ENCODE measurements around the gene PPP2R2D.
"Not testable (repeated sequence)": the region's sequence is repeated elsewhere in the genome, so short reads cannot be mapped to it uniquely, and the experiment has no call there.

PPP2R2D gene

DNA sequence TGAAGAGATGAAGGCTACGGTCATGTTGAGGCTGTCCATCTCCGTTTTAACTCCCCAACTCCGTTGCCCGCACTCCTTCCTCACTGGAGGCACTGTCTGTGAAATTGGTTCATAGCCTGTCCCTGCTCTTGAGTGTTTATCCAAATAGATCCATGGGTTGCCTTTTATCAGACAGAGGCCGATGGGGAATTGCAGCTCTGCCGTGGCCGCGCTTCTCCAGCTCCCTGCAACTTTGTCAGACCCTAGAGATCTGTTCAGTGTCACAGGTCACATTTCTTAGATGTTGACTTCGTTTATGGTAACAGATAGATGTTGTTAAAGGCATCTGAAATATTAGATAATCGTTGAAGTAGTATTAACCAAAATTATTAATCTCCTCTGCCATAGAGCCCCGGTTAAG lies 14.7 kb downstream of the PPP2R2D start:
- TF ChIP-seq, protein P1, sequence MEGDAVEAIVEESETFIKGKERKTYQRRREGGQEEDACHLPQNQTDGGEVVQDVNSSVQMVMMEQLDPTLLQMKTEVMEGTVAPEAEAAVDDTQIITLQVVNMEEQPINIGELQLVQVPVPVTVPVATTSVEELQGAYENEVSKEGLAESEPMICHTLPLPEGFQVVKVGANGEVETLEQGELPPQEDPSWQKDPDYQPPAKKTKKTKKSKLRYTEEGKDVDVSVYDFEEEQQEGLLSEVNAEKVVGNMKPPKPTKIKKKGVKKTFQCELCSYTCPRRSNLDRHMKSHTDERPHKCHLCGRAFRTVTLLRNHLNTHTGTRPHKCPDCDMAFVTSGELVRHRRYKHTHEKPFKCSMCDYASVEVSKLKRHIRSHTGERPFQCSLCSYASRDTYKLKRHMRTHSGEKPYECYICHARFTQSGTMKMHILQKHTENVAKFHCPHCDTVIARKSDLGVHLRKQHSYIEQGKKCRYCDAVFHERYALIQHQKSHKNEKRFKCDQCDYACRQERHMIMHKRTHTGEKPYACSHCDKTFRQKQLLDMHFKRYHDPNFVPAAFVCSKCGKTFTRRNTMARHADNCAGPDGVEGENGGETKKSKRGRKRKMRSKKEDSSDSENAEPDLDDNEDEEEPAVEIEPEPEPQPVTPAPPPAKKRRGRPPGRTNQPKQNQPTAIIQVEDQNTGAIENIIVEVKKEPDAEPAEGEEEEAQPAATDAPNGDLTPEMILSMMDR (IDR thresholded peaks at IDR 0.05; ENCODE audit: insufficient read depth, low read length, poor library complexity, severe bottlenecking), result no peak
- Histone ChIP-seq H3K27me3 (replicated peaks; ENCODE audit: control insufficient read depth, insufficient read depth, low read length) (no peaks in the 10 kb centered on the region), H3K36me3 (ENCODE audit: control insufficient read depth, insufficient read depth, low read length) (peaks cover 2% of the 10 kb centered on the region), H3K4me3 (replicated peaks; ENCODE audit: low read depth, low read length) (no peak overlapping the region)
- no peak for DNase-seq (ENCODE audit: extremely low read depth, insufficient read length)

DNA sequence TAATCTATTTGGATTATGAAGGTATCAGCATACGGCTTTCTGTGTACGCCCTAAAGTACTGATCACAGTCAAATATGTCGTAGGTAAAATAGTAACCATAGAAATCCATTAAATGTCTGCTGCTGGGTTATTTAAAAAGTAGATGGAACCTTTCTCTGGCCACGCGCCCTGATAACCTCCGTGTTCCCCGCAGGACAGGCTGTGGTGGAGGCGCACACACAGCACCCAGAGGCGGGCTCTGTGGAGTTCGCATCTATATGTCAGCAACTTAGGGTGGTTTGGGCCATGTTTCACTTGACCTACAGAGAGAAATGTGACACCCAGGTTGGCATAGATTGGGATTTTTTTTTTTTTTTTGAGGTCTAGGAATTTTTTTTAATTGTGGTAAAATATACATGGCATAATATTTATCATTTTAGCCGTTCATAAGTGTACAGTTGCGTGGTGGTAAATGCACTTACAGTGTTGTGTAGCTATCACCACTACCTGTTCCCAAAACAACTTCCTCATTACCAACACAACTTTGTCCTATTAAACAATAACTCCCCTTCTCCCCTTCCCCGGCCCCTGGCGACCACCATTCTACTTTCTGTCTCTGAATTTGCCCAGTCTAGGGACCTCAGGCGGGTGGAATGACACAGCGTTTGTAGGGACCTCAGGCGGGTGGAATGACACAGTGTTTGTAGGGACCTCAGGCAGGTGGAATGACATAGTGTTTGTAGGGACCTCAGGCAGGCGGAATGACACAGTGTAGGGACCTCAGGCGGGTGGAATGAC lies 15.4 kb downstream of the PPP2R2D start:
- no peaks in the 10 kb centered on the region for H3K27me3 ChIP-seq (replicated peaks; ENCODE audit: control insufficient read depth, insufficient read depth, low read length)
- peaks cover 2% of the 10 kb centered on the region for H3K36me3 ChIP-seq (ENCODE audit: control insufficient read depth, insufficient read depth, low read length)
- TF ChIP-seq, protein P1 (IDR thresholded peaks at IDR 0.05; ENCODE audit: insufficient read depth, low read length, poor library complexity, severe bottlenecking), result no peak
- H3K4me3 ChIP-seq (replicated peaks; ENCODE audit: low read depth, low read length), result no peak overlapping the region
- DNase-seq (ENCODE audit: extremely low read depth, insufficient read length), result no peak

DNA sequence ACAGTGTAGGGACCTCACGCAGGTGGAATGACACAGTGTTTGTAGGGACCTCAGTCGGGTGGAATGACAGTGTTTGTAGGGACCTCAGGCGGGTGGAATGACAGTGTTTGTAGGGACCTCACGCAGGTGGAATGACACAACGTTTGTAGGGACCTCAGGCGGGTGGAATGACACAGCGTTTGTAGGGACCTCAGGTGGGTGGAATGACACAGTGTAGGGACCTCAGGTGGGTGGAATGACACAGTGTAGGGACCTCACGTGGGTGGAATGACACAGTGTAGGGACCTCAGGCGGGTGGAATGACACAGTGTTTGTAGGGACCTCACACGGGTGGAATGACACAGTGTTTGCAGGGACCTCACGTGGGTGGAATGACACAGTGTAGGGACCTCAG lies 16.0 kb downstream of the PPP2R2D start:
- H3K36me3 ChIP-seq (ENCODE audit: control insufficient read depth, insufficient read depth, low read length); DNase-seq (ENCODE audit: extremely low read depth, insufficient read length); H3K4me3 ChIP-seq (replicated peaks; ENCODE audit: low read depth, low read length); H3K27me3 ChIP-seq (replicated peaks; ENCODE audit: control insufficient read depth, insufficient read depth, low read length): not testable (repeated sequence)

DNA sequence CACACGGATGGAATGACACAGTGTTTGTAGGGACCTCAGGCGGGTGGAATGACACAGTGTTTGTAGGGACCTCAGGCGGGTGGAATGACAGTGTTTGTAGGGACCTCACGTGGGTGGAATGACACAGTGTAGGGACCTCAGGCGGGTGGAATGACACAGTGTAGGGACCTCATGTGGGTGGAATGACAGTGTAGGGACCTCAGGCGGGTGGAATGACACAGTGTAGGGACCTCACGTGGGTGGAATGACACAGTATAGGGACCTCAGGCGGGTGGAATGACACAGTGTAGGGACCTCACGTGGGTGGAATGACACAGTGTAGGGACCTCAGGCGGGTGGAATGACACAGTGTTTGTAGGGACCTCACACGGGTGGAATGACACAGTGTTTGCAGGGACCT lies 16.7 kb downstream of the PPP2R2D start:
- not testable (repeated sequence) for H3K36me3 ChIP-seq (ENCODE audit: control insufficient read depth, insufficient read depth, low read length); DNase-seq (ENCODE audit: extremely low read depth, insufficient read length); H3K27me3 ChIP-seq (replicated peaks; ENCODE audit: control insufficient read depth, insufficient read depth, low read length); H3K4me3 ChIP-seq (replicated peaks; ENCODE audit: low read depth, low read length)

DNA sequence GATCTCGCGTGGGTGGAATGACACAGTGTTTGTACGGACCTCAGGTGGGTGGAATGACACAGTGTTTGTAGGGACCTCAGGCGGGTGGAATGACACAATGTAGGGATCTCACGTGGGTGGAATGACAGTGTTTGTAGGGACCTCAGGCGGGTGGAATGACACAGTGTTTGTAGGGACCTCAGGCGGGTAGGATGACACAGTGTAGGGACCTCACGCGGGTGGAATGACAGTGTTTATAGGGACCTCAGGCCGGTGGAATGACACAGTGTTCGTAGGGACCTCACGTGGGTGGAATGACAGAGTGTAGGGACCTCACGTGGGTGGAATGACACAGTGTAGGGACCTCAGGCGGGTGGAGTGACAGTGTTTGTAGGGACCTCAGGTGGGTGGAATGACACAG lies 18.7 kb downstream of the PPP2R2D start:
- H3K27me3 ChIP-seq (replicated peaks; ENCODE audit: control insufficient read depth, insufficient read depth, low read length); DNase-seq (ENCODE audit: extremely low read depth, insufficient read length); H3K36me3 ChIP-seq (ENCODE audit: control insufficient read depth, insufficient read depth, low read length); H3K4me3 ChIP-seq (replicated peaks; ENCODE audit: low read depth, low read length): not testable (repeated sequence)

DNA sequence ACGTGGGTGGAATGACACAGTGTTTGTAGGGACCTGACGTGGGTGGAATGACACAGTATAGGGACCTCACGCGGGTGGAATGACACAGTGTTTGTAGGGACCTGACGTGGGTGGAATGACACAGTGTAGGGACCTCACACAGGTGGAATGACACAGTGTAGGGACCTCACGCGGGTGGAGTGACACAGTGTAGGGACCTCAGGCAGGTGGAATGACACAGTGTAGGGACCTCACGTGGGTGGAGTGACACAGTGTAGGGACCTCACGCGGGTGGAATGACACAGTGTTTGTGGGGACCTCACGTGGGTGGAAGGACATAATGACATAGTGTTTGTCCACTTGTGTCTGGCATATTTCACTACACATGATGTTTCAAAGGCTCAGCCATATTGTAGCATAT lies 19.3 kb downstream of the PPP2R2D start:
- TF ChIP-seq, protein P1 (IDR thresholded peaks at IDR 0.05; ENCODE audit: insufficient read depth, low read length, poor library complexity, severe bottlenecking), result no peak
- no peaks in the 10 kb centered on the region for H3K36me3 ChIP-seq (ENCODE audit: control insufficient read depth, insufficient read depth, low read length)
- DNase-seq (ENCODE audit: extremely low read depth, insufficient read length), result no peak
- no peak overlapping the region for H3K4me3 ChIP-seq (replicated peaks; ENCODE audit: low read depth, low read length)
- no peaks in the 10 kb centered on the region for H3K27me3 ChIP-seq (replicated peaks; ENCODE audit: control insufficient read depth, insufficient read depth, low read length)

DNA sequence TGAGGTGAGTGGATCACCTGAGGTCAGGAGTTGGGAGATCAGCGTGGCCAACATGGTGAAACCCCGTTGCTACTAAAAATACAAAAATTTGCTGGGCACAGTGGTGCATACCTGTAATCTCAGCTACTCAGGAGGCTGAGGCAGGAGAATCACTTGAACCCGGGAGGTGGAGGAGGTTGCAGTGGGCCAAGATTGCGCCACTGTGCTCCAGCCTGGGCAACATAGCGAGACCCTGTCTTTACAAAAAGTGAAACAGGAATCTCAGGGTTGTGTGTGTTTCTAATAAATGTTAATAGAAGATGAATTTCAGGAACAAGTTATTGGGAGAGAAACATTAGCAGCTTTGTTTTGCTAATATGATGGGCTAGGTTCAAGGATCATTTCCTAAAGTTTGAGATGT lies 19.9 kb downstream of the PPP2R2D start:
- TF ChIP-seq, protein P1 (IDR thresholded peaks at IDR 0.05; ENCODE audit: insufficient read depth, low read length, poor library complexity, severe bottlenecking), result no peak
- no peaks in the 10 kb centered on the region for H3K27me3 ChIP-seq (replicated peaks; ENCODE audit: control insufficient read depth, insufficient read depth, low read length)
- no peak overlapping the region for H3K4me3 ChIP-seq (replicated peaks; ENCODE audit: low read depth, low read length)
- no peak for DNase-seq (ENCODE audit: extremely low read depth, insufficient read length)
- no peaks in the 10 kb centered on the region for H3K36me3 ChIP-seq (ENCODE audit: control insufficient read depth, insufficient read depth, low read length)

Measured in GM06990 (cell line).